ENCODE results near the gene G2E3. TPM values are rescaled to one million over a fixed set of nuclear protein-coding genes. Genes with fewer than 3 reads are reported as not detected.

The G2E3 gene
- total RNA-seq, 1 donor from 2014 or later: 20.5 TPM

- TF ChIP-seq, protein P1, sequence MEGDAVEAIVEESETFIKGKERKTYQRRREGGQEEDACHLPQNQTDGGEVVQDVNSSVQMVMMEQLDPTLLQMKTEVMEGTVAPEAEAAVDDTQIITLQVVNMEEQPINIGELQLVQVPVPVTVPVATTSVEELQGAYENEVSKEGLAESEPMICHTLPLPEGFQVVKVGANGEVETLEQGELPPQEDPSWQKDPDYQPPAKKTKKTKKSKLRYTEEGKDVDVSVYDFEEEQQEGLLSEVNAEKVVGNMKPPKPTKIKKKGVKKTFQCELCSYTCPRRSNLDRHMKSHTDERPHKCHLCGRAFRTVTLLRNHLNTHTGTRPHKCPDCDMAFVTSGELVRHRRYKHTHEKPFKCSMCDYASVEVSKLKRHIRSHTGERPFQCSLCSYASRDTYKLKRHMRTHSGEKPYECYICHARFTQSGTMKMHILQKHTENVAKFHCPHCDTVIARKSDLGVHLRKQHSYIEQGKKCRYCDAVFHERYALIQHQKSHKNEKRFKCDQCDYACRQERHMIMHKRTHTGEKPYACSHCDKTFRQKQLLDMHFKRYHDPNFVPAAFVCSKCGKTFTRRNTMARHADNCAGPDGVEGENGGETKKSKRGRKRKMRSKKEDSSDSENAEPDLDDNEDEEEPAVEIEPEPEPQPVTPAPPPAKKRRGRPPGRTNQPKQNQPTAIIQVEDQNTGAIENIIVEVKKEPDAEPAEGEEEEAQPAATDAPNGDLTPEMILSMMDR (IDR thresholded peaks at IDR 0.05): no peak
- Histone ChIP-seq H3K9me3 (no peaks in the 10 kb centered on the region), H3K36me3 (peaks cover 51 to 78% of the 10 kb centered on the region in 2 donors), H3K27ac (no peak overlapping the region), H3K27me3 (no peaks in the 10 kb centered on the region), H3K4me1 (no peaks in the 10 kb centered on the region), H3K4me3 (no peak overlapping the region)
- DNase-seq (ENCODE audit: low spot score in 2 of 2): no peak
- intact Hi-C loops (cut with DNase I): no loop called here
These were observed 89.5 kb downstream of the G2E3 start for GRCh38 chr14:30648471-30648870.

DNA sequence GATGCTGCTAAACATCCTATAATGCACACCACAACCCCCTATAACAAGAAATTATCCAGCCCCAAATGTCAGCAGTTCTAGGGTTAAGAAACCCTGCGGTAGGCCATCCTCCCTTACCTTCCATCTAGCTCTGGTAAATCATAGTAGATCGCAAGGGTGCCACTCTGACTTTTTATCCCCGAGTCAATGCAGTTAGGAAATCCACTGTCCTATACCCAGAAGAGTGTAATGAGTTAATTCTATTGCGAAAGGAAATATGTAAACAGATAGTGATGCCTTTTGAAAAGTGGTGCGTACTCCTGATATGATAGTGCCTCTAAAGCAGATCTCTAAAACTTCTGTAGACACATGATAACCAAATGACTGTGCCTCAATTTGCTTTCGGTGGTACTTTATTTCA is 93.0 kb downstream of the G2E3 start:
- TF ChIP-seq, protein P1 (IDR thresholded peaks at IDR 0.05): no peak
- H3K36me3 ChIP-seq: peaks cover 56 to 74% of the 10 kb centered on the region in 2 donors

DNA sequence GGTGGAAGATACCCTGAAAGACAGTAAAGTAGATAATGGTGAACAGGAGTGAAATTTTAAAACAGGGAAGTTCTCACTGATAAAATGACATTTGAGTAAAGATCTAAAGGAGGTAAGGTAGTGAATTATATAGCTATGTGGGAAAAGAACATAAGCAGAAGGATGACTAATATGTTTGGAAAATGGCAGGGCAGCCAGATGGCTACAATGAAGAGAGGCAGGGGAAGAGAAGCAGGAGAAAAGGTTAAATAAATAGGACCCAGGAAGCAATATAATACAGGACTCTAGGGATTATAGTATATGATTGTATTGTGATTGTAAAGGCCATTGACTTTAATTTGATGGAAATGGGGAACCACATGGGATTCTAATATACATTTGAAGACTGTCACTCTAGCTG is 96.2 kb downstream of the G2E3 start:
- Histone ChIP-seq H3K4me1 (no peaks in the 10 kb centered on the region), H3K9me3 (no peaks in the 10 kb centered on the region), H3K4me3 (no peak overlapping the region), H3K36me3 (peaks cover 53 to 67% of the 10 kb centered on the region in 2 donors), H3K27me3 (no peaks in the 10 kb centered on the region), H3K27ac (no peak overlapping the region)
- no peak for DNase-seq (ENCODE audit: low spot score in 2 of 2)
- TF ChIP-seq, protein P1 (IDR thresholded peaks at IDR 0.05): no peak
- intact Hi-C loops (cut with DNase I): loop anchor here (10.0 kb wide), 1 partner anchor 250 kb away; no protein-coding TSS in a partner anchor

More for the DNA sequence above, 93.0 kb downstream of the G2E3 start:
- no peak for DNase-seq (ENCODE audit: low spot score in 2 of 2)
- H3K27ac ChIP-seq: no peak overlapping the region
- H3K4me1 ChIP-seq: no peaks in the 10 kb centered on the region
- no peaks in the 10 kb centered on the region for H3K9me3 ChIP-seq
- no peak overlapping the region for H3K4me3 ChIP-seq
- intact Hi-C loops (cut with DNase I): loop anchor here (10.0 kb wide), 1 partner anchor 253 kb away; no protein-coding TSS in a partner anchor
- H3K27me3 ChIP-seq: no peaks in the 10 kb centered on the region

- Histone ChIP-seq H3K27ac (no peak overlapping the region), H3K36me3 (peaks cover 53 to 64% of the 10 kb centered on the region in 2 donors), H3K4me1 (no peaks in the 10 kb centered on the region), H3K4me3 (no peak overlapping the region), H3K9me3 (no peaks in the 10 kb centered on the region), H3K27me3 (no peaks in the 10 kb centered on the region)
- DNase-seq (ENCODE audit: low spot score in 2 of 2): no peak
- intact Hi-C loops (cut with DNase I): loop anchor here (10.0 kb wide), 1 partner anchor 249 kb away; no protein-coding TSS in a partner anchor
- TF ChIP-seq, protein P1 (IDR thresholded peaks at IDR 0.05): no peak
These were observed 96.7 kb downstream of the G2E3 start for GRCh38 chr14:30655658-30656057.

DNA sequence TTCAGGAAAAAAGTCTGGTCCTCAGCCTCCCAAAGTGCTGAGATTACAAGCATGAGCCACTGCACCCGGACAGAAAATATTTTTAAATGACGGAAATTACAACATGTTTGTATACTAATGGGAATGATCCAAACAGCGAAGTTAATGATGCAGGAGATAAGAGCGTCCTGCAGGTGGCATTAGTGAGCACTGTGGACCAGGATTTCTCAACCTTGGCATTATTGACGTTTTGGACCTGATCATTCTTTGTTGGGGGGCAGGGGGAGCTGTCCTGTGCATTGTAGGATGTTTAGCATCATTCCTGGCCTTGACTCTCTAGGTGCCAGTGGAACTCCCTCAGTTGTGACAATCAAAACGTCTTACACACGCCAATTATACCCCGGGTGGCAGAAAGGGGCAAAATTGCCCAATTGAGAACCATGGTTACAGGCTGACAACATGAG is 97.3 kb downstream of the G2E3 start:
- TF ChIP-seq, protein P1 (IDR thresholded peaks at IDR 0.05): peak in 2 of 3 experiments; percentile 40 to 49
- Histone ChIP-seq H3K9me3 (no peaks in the 10 kb centered on the region), H3K27me3 (no peaks in the 10 kb centered on the region), H3K36me3 (peaks cover 50 to 59% of the 10 kb centered on the region in 2 donors), H3K4me3 (no peak overlapping the region), H3K27ac (peak overlapping the region in 1 of 2 donors; percentile 8), H3K4me1 (no peaks in the 10 kb centered on the region)
- intact Hi-C loops (cut with DNase I): loop anchor here (10.0 kb wide), 1 partner anchor 249 kb away; no protein-coding TSS in a partner anchor
- no peak for DNase-seq (ENCODE audit: low spot score in 2 of 2)

All from ascending aorta (tissue), 2 donors.